ENCODE results near the gene NR5A2.

The NR5A2 gene

DNA sequence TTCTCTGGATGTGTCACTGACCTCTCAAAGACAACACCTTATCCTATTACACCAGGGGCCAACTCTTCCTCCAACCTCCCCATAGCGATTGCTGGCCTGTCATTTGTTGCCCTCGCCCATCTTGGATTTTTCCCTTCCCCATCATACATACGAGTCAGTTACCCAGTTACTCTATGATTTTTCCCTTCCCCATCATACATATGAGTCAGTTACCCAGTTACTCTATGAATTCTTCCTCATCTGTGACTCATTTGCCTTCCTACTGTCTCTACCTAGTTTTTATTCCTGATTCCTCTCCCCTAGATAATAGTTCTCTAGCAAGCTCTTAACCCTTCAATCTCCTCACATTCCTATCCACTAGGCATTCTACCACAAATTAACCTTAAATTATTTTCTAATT is 178.8 kb downstream of the NR5A2 start:
- DNase-seq (ENCODE audit: low read depth), result no peak

DNA sequence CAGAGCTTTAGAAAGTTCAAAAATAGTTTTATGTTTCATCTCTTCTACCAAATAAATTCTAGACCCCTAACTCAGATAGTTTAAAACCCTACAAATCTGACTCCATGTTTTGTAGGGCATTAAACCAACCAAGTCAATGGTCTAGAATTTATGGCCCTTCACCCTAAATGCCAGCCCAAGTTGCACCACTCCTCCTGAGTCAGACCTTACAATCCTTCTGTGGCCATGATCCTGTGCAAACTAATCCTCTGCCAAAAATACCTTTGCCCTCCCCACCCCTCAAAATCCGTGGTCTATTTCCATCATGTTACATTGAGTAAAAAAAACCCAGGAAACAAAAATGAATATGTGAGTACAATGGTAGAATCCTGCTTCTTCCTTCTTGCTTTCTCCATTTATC is 179.3 kb downstream of the NR5A2 start:
- DNase-seq (ENCODE audit: low read depth), result peak; percentile 14

DNA sequence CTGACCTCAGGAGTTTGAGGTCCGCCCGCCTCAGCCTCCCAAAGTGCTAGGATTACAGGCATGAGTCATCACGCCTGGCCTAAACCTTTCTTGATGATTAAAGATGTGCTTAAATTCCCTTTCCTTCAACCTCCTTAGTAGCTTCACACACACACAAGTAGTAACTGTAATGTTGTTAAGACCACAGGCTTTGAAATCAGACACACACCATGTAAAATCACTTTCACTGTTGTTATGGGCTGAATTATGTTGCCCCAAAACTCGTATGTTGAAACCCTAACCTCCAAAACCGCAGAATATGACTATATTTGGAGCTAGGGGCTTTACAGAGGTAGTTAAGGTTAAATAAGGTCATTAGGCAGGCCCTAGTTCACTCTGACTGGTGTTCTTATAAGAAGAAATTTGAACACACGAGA is 180.2 kb downstream of the NR5A2 start:
- no peak for DNase-seq (ENCODE audit: low read depth)

GRCh38 chr1:200211157-200211556 is 183.6 kb downstream of the NR5A2 start:
- no peak for DNase-seq (ENCODE audit: low read depth)

GRCh38 chr1:200213392-200213791 is 185.9 kb downstream of the NR5A2 start:
- no peak for DNase-seq (ENCODE audit: low read depth)

DNA sequence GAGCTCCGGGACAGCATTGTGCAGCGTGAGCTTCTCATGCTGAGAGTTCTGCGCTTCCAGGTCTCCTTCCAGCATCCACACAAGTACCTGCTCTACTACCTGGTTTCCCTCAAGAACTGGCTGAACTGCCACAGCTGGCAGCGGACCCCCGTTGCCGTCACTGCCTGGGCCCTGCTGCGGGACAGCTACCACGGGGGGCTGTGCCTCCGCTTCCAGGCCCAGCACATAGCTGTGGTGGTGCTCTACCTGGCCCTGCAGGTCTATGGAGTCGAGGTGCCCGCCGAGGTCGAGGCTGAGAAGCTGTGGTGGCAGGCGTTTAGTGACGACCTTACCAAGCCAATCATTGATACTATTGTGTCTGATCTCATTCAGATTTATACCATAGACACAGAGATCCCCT is 186.4 kb downstream of the NR5A2 start:
- no peak for DNase-seq (ENCODE audit: low read depth)

DNA sequence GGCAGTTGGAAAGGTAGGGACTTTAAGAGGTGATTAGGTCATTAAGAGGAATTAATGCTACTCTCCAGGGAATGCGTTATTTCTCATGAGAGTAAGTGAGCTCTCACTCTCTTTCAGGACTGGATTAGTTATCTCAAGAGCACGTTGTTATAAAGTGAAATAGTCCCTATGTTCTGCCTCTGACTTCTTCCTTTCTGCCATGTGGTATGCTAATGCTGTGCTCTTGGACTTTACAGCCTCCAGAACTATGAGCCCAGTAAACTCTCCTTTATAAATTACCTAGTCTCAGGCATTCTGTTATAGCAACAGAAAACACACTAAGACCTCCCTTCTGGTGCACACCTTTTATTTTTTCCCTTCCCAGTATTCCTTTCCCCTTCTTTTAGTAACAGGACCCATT is 187.8 kb downstream of the NR5A2 start:
- no peak for DNase-seq (ENCODE audit: low read depth)

DNA sequence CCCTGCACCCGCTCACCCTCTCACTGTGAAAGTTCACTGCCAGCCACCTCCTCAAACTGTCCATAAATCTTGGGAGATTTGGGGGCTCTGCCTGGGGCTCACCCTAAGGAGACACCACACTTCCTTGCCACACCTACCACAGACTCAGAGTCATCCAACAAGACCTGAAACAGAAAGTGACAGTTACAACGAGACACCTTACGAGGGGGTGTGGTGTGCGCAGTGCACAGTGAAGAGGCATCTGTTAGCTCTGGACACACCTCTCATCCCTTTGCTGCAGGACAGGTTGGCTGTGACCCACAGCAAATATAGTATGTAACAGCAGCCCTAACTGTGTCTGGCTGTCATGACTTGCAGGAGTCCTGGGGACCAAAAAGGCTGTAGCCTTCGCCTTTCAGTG is 190.2 kb downstream of the NR5A2 start:
- no peak for DNase-seq (ENCODE audit: low read depth)

DNA sequence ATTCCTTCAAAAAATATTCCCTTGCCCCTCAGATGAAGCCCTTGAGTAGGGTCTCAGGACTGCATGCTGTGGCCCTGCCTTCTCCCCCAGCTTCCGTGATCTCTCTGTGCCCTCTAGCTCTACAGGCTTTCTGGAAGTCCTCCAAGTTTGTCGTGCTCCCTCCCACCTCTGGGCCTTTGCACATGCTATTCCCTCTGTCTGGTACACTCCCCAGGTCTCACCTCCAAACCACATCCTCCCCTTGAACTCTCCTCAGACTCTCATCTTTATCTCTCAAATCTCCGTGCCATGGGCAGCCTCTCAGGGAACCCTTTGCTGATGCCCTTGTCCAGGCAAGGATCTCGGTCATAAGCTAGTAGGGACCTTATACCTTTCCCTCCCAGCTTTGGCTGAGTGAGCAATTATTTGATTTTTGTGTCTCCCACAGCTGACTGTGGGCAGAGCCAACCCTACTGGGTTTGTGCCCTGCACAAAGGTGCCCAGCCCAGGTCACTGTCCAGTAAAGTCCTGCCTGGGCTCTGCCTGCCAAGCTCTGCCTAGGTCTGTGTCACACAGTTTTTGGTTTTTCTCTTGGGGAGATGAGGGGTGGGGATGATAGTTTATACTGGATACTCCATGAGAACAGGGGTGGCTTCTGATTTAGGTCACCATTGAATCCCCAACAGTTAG is 194.2 kb downstream of the NR5A2 start:
- DNase-seq (ENCODE audit: low read depth), result no peak

DNA sequence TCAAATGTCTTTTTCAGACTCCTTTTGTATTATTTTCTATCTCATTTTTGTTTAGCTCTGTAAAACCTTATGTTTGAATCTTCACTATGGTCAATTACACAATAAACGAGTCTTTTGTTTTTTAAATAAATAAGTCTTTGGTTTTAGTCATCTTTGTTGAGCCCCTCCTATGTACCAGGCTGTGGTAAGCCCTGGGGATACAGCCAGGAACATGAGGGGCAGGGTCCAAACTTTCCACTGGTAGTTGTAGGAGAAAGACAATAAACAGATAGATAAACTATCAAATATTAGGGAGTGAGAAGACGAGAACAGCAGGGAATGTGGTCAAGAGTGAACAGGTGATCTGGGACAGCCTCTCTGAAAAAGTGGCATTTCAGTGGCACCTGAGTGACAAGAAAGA is 195.7 kb downstream of the NR5A2 start:
- no peak for DNase-seq (ENCODE audit: low read depth)

DNA sequence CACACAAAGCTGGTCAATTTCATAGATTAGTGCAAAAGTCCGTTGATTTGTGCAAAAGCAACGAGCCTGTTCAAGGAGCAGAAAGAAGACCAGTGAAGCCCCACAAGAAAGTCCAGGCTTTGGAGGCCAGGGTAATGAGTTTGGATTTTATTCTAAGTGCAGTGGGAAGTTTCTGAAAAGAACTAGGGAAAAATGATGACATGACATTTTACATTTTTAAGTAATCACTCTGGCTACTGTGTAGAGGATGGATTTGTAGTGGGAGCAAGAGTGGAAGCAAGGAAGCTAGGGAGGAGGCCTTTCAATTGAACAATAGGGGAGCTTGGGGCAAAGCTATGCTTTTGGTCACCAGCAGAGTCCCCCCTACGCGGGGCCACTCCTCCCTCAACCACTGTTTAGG is 196.1 kb downstream of the NR5A2 start:
- no peak for DNase-seq (ENCODE audit: low read depth)

- peak; percentile 71 for DNase-seq (ENCODE audit: low read depth)
Observed at GRCh38 chr1:200224315-200224714, 196.8 kb downstream of the NR5A2 start.

- DNase-seq (ENCODE audit: low read depth), result no peak
Observed at GRCh38 chr1:200226268-200226968, 198.9 kb downstream of the NR5A2 start.

- DNase-seq (ENCODE audit: low read depth), result no peak
Observed at GRCh38 chr1:200226969-200227303, 199.4 kb downstream of the NR5A2 start.
